ENCODE data around the gene TRAPPC12. TPM values are rescaled to one million over a fixed set of nuclear protein-coding genes. Genes with fewer than 3 reads are reported as not detected.

The TRAPPC12 gene
- total RNA-seq = 10 to 100 TPM; 53.9 to 71.4 TPM

GRCh38 chr2:3379647-3380534, at the start of gene TRAPPC12:
TRAPPC12 (plus strand) TSS chr2:3379694; CDS start chr2:3387624, 7,930 bp downstream.
- H3K36me3 Mint-ChIP-seq = peaks cover 5 to 14% of the 10 kb centered on the region in 2 donors
- peak; percentile 77 to 78 for ATAC-seq

GRCh38 chr2:3332133-3332532, 47.4 kb upstream of the TRAPPC12 start:
- peaks cover 0 to 7% of the 10 kb centered on the region in 2 donors for H3K9me3 Mint-ChIP-seq
- ATAC-seq (no peak), DNase-seq (ENCODE audit: low spot score in 2 of 2) (no peak)
- H3K36me3 Mint-ChIP-seq = peaks cover 38 to 41% of the 10 kb centered on the region in 2 donors
- no peak overlapping the region for H3K27ac Mint-ChIP-seq

More at GRCh38 chr2:3379647-3380534, at the start of gene TRAPPC12:
- H3K9me3 Mint-ChIP-seq = peaks cover 0 to 4% of the 10 kb centered on the region in 2 donors
- peak within 1 kb of the TSS; percentile 97 to 98 for H3K27ac Mint-ChIP-seq
- peak; percentile 87 to 93 for DNase-seq (ENCODE audit: low spot score in 2 of 2)

- H3K27ac Mint-ChIP-seq = peak overlapping the region in 1 of 2 donors; percentile 44
- ATAC-seq = no peak
- DNase-seq (ENCODE audit: low spot score in 2 of 2) = no peak
- H3K36me3 Mint-ChIP-seq = peaks cover 36 to 41% of the 10 kb centered on the region in 2 donors
- H3K9me3 Mint-ChIP-seq = peaks cover 0 to 7% of the 10 kb centered on the region in 2 donors
These were observed 44.8 kb upstream of the TRAPPC12 start for GRCh38 chr2:3334392-3335345.

DNA sequence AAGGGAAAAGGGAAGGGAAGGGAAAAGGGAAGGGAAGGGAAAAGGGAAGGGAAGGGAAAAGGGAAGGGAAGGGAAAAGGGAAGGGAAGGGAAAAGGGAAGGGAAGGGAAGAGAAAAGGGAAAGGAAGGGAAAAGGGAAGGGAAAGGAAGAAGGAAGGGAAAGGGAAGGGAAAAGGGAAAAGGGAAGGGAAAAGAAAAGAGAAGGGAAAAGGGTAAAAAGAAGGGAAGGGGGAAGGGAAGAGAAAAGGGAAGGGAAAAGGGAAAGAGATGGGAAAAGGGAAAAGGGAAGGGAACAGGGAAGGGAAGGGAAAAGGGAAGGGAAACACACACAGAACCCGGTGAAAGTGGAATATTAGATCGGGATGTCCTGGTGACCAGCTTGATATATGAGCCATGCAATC, 42.6 kb upstream of the TRAPPC12 start:
- peaks cover 22 to 27% of the 10 kb centered on the region in 2 donors for H3K36me3 Mint-ChIP-seq
- ATAC-seq (no peak), DNase-seq (ENCODE audit: low spot score in 2 of 2) (no peak)
- H3K9me3 Mint-ChIP-seq = no peaks in the 10 kb centered on the region
- H3K27ac Mint-ChIP-seq = no peak overlapping the region

GRCh38 chr2:3338340-3338739, 41.2 kb upstream of the TRAPPC12 start:
- ATAC-seq (no peak), DNase-seq (ENCODE audit: low spot score in 2 of 2) (no peak)
- Mint-ChIP-seq H3K9me3 (no peaks in the 10 kb centered on the region), H3K36me3 (peaks cover 10 to 19% of the 10 kb centered on the region in 2 donors), H3K27ac (peak overlapping the region in 1 of 2 donors; percentile 4)

DNA sequence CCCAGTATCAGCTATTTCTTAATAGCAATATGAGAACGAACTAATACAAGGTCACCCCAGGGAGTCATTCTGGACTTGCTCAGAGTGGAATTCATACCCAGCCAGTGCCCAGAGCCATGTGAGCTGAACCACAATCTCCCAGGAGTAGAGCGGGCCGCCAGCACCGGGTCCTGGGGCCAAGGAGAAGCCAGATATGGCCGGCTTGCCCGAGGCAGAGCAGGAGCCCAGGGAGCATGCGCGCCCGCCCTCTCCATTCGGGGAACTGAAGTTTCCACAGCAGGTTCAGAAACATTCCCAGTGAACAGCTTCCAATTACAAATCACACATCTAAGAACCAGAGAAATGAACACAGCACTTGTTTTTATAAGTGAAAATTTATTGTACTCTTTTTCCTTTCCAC, 39.4 kb upstream of the TRAPPC12 start:
- ATAC-seq (no peak), DNase-seq (ENCODE audit: low spot score in 2 of 2) (no peak)
- Mint-ChIP-seq H3K27ac (no peak overlapping the region), H3K9me3 (no peaks in the 10 kb centered on the region), H3K36me3 (peaks cover 10% of the 10 kb centered on the region in 2 donors)

GRCh38 chr2:3341336-3341735, 38.2 kb upstream of the TRAPPC12 start:
- no peak for ATAC-seq
- DNase-seq (ENCODE audit: low spot score in 2 of 2) = no peak
- Mint-ChIP-seq H3K36me3 (peaks cover under 1% of the 10 kb centered on the region in 2 donors), H3K27ac (no peak overlapping the region), H3K9me3 (no peaks in the 10 kb centered on the region)

DNA sequence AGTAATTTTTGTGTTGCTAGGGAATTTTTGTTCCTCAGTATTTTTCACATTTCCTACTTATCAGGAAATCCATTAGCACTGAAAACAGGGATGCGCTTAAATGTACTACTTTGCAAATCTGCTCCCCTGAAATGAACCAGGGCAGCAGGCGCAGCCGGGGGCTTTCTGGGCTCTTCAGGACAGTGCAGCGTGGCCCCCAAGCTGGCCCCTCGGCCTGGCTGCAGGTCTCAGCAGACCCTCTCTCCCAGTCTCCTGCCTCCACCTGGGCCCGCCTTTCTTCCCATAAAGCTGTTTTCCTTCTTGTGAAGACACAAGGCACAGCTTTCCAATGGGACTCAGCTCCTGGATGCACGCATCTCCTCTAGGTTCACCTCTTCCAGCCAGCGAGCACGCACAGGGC, 37.2 kb upstream of the TRAPPC12 start:
- Mint-ChIP-seq H3K27ac (no peak overlapping the region), H3K9me3 (no peaks in the 10 kb centered on the region), H3K36me3 (peaks cover 5% of the 10 kb centered on the region in 2 donors)
- ATAC-seq (no peak), DNase-seq (ENCODE audit: low spot score in 2 of 2) (no peak)

- Mint-ChIP-seq H3K27ac (no peak overlapping the region), H3K36me3 (peaks cover 11% of the 10 kb centered on the region in 2 donors), H3K9me3 (no peaks in the 10 kb centered on the region)
- DNase-seq (ENCODE audit: low spot score in 2 of 2) (no peak), ATAC-seq (no peak)
These were observed 36.5 kb upstream of the TRAPPC12 start for GRCh38 chr2:3343012-3343411.

DNA sequence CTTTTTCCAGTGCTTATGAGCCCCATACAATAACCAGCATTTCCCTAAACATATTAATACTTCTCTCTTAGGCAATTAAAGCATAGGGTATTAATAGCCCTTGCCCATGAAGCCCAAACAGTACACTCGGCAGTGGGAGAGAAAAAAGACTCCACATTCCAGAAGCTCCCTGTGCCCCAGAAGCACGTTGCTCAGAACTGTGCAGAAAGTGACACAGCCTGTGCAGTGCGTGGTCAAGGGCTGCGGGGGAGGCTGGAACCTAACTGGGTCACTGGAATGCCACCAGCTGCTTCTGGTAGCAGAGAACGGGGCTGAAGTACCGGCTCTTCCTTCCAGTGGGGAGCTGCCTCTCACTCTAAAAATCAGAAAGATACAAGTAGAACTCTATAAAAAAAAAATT, 34.6 kb upstream of the TRAPPC12 start:
- Mint-ChIP-seq H3K27ac (no peak overlapping the region), H3K36me3 (peaks cover 24 to 27% of the 10 kb centered on the region in 2 donors), H3K9me3 (no peaks in the 10 kb centered on the region)
- DNase-seq (ENCODE audit: low spot score in 2 of 2) (no peak), ATAC-seq (no peak)

- Mint-ChIP-seq H3K9me3 (peaks cover 0 to 7% of the 10 kb centered on the region in 2 donors), H3K27ac (no peak overlapping the region), H3K36me3 (peaks cover 30 to 34% of the 10 kb centered on the region in 2 donors)
- ATAC-seq = no peak
- DNase-seq (ENCODE audit: low spot score in 2 of 2) = no peak
These were observed 33.9 kb upstream of the TRAPPC12 start for GRCh38 chr2:3345621-3346020.

DNA sequence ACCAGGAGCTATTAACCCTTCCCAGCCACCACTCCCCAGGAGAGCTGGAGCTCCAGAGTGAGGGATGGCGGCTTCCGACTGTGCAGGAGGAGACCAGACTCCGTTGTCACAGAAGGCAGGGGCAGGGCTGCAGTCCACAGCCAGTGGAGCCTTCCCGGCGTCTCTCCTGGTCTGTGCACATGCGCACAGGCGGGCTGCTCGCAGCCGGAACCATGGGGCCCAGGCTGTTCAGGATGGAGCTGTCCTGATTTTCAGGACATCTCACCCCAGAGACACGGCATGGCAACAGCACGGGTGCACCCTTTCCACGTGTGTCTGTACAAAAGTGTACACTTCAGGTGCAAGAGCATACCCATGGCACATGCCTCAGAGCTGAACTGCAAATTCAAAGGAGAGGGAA, 30.7 kb upstream of the TRAPPC12 start:
- no peak for ATAC-seq
- Mint-ChIP-seq H3K9me3 (peaks cover 5 to 20% of the 10 kb centered on the region in 2 donors), H3K27ac (no peak overlapping the region), H3K36me3 (peaks cover 45 to 64% of the 10 kb centered on the region in 2 donors)
- no peak for DNase-seq (ENCODE audit: low spot score in 2 of 2)

GRCh38 chr2:3349211-3349693, 30.2 kb upstream of the TRAPPC12 start:
- H3K36me3 Mint-ChIP-seq = peaks cover 50 to 68% of the 10 kb centered on the region in 2 donors
- DNase-seq (ENCODE audit: low spot score in 2 of 2) = no peak
- ATAC-seq = no peak
- H3K9me3 Mint-ChIP-seq = peaks cover 5 to 20% of the 10 kb centered on the region in 2 donors
- no peak overlapping the region for H3K27ac Mint-ChIP-seq

GRCh38 chr2:3354986-3355385, 24.5 kb upstream of the TRAPPC12 start:
- Mint-ChIP-seq H3K9me3 (peaks cover 5 to 19% of the 10 kb centered on the region in 2 donors), H3K36me3 (peaks cover 26 to 43% of the 10 kb centered on the region in 2 donors), H3K27ac (no peak overlapping the region)
- no peak for DNase-seq (ENCODE audit: low spot score in 2 of 2)
- no peak for ATAC-seq

DNA sequence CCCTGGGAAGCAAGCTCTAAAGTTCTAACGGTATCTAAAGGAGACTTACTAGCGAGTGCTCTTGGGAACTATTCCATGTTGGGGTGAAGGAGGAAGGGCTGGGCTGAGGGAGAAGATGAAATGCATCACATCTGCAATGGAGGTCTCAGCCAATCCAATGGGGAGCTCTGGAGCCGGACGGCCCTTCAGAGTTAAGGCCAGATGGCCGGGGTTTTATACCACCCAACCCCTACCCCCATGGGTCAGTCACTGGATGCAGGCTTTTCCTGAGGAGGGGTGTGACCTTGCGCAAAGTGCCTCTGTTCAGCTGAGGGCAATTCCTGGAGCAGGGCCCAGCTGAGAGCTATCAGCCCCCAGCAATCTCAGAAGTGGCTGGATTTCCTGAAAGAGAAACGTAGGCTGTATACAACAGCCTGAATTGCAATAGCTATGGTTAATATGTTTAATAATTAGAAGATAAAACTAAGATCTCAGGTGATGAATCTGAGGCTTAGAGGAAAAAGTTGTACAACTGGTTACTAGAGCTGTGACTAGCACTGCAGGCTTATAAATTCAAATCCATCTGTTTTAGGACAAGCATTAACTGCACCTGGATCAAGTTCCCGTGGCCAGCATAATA, 23.4 kb upstream of the TRAPPC12 start:
- peaks cover 19 to 32% of the 10 kb centered on the region in 2 donors for H3K36me3 Mint-ChIP-seq
- no peak for DNase-seq (ENCODE audit: low spot score in 2 of 2)
- no peak for ATAC-seq
- peaks cover 5 to 11% of the 10 kb centered on the region in 2 donors for H3K9me3 Mint-ChIP-seq
- H3K27ac Mint-ChIP-seq = no peak overlapping the region

DNA sequence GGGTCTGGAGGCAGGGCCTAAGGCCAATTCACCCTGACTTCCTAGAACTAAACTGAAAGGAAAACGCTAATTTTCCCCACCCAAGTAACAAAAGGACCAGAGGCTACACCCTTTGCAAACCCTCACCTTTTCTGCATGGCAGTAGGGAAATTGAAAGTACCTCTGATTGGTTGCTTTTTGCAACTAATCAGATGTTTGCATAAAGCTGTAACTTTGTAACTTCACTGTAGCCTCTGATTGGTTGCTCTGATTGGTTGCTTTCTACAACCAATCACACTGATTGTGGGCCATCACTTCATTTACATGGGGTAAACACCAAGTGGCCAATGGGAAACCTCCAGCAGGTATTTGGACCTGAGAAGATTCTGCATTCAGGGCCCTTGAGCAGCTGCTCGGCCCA, 22.7 kb upstream of the TRAPPC12 start:
- no peak for ATAC-seq

More for the DNA sequence above, 22.7 kb upstream of the TRAPPC12 start:
- no peak for DNase-seq (ENCODE audit: low spot score in 2 of 2)
- Mint-ChIP-seq H3K27ac (no peak overlapping the region), H3K36me3 (peaks cover 19 to 25% of the 10 kb centered on the region in 2 donors), H3K9me3 (peaks cover 5% of the 10 kb centered on the region in 2 donors)

Measured in activated naive CD4-positive, alpha-beta T cell treated with anti-CD3 and anti-CD28 coated beads, Interleukin-2, amount 50 U/mL, for 72 hours (primary cell).